ENCODE data around the gene OPRL1.

The OPRL1 gene

DNA sequence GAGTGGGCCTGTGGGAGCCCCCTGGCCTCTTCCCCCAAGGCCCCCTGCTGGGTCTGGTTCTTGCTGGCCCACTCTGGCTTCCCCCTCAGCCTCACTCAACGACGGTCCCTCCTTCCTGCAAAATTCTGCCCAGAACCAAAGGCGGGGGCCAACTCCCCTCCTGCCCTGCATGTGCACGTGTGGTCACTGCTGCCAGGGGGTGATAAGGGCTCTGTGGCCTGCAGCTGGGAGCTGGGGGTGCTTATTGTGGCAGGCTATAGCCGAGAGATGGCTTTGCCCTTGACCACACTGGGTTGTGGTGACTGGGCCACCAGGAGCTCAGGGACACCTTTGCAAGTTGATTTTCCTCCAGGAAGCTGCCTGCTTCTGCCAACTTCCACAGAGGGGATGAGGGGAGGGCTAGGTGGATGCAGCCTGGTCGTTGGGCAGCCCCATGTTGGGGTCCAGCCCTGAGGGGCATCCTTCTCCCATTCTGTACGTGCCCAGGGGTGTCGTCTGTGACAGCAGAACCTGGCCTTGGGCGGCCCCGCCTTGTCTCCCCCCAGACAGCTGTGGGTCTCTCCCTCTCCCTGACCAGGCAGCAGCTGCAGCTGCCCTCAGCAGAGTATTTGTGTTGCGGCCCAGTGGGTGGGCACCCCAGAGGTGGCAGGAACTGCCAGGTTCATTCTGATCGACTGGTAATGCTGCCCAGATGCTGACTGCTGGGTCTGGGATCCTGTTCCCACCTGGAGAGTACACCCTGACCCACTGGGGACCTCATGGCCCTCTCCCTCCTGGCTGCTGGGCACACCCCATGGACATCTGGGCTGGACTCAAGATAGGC, 11.3 kb upstream of the OPRL1 start:
- TF ChIP-seq GATA3 (IDR thresholded peaks at IDR 0.05; ENCODE audit: low read depth, low read length) (no peak), GATA2 (IDR thresholded peaks at IDR 0.05; ENCODE audit: low read depth, low read length) (no peak)

- no peak for TF ChIP-seq GATA2 (IDR thresholded peaks at IDR 0.05; ENCODE audit: low read depth, low read length)
- TF ChIP-seq GATA3 (IDR thresholded peaks at IDR 0.05; ENCODE audit: low read depth, low read length) = no peak
Observed at GRCh38 chr20:64069209-64069613, 10.7 kb upstream of the OPRL1 start.

- no peak for TF ChIP-seq GATA3 (IDR thresholded peaks at IDR 0.05; ENCODE audit: low read depth, low read length)
- no peak for TF ChIP-seq GATA2 (IDR thresholded peaks at IDR 0.05; ENCODE audit: low read depth, low read length)
Observed at GRCh38 chr20:64069614-64070243, 10.2 kb upstream of the OPRL1 start.

GRCh38 chr20:64070244-64070993, 9.5 kb upstream of the OPRL1 start:
- TF ChIP-seq GATA3 (IDR thresholded peaks at IDR 0.05; ENCODE audit: low read depth, low read length) (no peak), GATA2 (IDR thresholded peaks at IDR 0.05; ENCODE audit: low read depth, low read length) (no peak)

- TF ChIP-seq GATA2 (IDR thresholded peaks at IDR 0.05; ENCODE audit: low read depth, low read length) = no peak
Observed at GRCh38 chr20:64071341-64072332, 8.2 kb upstream of the OPRL1 start.

DNA sequence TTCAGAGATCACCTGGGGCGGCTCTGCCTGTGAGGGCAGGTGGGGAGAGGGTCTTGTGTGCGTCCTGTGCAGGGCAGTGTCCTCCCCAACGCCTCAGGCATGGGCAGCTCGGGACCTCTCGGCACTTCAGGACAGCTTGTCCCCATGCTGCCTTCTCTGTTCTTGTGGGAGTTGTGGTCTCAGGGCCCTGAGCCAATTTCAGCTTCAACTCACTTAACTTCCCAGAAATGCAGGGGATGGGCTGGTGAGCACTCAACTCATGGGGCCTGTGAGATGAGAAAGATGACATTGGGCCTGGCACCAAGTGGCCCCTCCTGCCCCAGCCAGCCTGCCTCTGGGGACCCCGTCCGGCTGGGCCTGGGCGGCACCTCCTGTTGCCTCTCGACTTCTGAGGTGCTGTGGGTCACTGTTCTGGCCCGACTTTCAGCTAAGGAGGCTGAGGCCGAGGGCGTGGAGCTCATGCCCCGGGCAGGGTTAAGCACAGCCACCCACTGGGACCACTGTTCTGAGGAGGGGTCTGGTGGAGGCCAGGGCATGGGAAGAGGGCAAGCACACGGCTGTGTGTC, 7.3 kb upstream of the OPRL1 start:
- no peak for TF ChIP-seq GATA3 (IDR thresholded peaks at IDR 0.05; ENCODE audit: low read depth, low read length)
- no peak for TF ChIP-seq GATA2 (IDR thresholded peaks at IDR 0.05; ENCODE audit: low read depth, low read length)

DNA sequence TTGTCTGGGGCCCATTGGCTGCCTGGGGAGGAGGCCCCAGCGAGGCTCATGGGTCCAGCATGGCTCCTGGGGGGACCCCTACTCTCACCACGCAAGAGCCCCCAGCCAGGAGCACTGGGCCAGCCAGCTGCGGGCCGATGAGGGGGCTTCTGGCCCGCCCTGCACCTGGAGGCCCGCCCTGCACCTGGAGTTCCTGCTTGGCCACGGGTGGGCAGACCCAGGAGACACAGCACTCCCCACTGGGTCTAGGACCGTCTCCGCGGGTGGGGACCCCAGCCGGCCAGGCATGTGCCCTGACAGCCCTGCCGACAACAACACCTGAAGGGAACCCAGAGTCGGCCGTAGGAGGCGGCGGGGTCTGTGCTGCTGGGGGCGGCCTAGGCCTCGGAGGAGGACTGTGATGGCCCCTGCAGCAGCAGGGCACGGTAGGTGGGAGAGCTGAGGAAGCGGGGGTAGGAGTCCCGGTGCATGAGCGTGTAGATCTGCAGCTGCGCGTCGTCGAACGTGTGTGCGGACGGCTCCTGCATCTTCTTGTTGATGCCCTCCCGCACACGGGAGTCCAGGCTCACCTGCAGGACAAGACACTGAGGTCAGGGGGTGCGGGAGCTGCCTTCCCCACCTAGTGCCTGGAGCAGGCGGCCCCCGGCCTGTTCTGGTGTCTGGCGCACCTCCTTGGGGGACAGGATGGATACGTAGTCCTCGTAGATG, 6.3 kb upstream of the OPRL1 start:
- no peak for TF ChIP-seq GATA3 (IDR thresholded peaks at IDR 0.05; ENCODE audit: low read depth, low read length)
- no peak for TF ChIP-seq GATA2 (IDR thresholded peaks at IDR 0.05; ENCODE audit: low read depth, low read length)

DNA sequence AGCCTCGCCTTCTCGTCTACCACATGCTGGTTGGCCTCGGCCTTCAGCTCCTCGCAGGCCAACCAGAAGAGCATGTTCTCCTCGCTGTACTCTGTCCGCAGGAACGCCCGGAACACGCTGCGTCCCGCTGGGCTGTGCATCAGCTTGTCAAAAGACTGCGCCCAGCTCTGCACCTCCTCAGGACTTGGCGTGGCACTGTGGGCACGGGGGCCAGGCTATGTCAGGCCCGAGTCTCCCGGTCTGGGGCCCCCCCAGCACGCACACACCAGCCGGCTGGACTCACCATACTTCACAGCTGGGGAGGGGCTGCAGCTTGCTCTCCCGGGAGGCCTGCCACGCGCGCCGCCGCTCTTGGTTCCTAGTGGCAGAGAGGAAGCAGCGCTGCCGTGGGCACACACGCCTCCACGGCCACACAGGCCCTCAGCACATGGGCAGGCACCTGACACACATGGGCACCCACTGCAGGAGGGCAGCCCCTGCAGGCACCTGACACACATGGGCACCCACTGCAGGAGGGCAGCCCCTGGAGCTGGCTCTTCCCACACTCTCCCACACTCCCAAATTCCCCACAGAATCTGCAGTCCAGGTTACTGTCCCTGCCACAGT, 5.6 kb upstream of the OPRL1 start:
- no peak for TF ChIP-seq GATA2 (IDR thresholded peaks at IDR 0.05; ENCODE audit: low read depth, low read length)
- TF ChIP-seq GATA3 (IDR thresholded peaks at IDR 0.05; ENCODE audit: low read depth, low read length) = no peak

- TF ChIP-seq GATA2 (IDR thresholded peaks at IDR 0.05; ENCODE audit: low read depth, low read length) (no peak), GATA3 (IDR thresholded peaks at IDR 0.05; ENCODE audit: low read depth, low read length) (no peak)
Observed at GRCh38 chr20:64074963-64075362, 4.9 kb upstream of the OPRL1 start.

- TF ChIP-seq GATA2 (IDR thresholded peaks at IDR 0.05; ENCODE audit: low read depth, low read length) (no peak), GATA3 (IDR thresholded peaks at IDR 0.05; ENCODE audit: low read depth, low read length) (no peak)
Observed at GRCh38 chr20:64075556-64075955, 4.3 kb upstream of the OPRL1 start.

DNA sequence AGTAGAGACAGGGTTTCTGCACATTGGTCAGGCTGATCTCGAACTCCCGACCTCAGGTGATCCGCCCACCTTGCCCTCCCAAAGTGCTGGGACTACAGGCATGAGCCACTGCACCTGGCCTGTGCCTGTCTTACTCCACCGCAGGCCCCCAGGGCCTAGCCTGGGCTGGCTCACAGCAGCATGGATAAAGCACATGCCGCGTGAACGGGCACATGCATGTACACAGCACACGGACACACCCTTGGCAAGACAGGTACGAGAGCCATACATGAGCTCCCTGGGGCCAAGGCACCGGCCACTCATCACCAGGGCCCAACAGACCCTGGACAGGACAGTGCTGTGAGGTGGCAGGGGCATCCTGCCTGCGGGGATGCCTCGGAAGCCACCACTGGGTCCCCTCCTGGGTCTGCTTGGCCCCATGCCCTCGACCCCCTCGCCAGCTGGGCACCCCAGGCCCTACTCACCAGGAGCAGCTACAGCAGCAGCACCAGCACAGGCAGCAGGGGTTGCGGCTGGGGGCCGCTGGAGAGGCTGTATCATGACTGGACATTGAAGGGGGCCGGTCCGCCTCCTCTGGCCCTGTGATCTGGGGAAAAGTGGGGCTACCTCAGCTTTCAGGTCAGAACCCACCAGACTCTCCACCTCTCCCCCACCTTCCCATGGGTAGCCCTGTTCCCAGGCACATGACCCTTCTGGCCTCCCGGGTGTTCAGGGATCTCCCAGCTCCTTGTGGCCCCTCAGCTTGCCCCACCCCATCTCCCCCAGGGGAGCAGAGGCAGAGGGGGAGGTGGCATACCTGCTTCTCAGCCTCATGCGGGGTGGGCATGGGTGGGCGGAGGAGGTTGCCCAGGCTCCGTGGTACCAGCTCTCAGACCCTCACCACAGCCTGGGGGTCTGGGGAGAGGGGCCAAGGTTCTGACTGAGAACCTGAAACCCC, 3.6 kb upstream of the OPRL1 start:
- TF ChIP-seq GATA3 (IDR thresholded peaks at IDR 0.05; ENCODE audit: low read depth, low read length) (no peak), GATA2 (IDR thresholded peaks at IDR 0.05; ENCODE audit: low read depth, low read length) (no peak)

All from SH-SY5Y (cell line).